ENCODE results near the gene CCDC24.
A peak's percentile ranks its signal among the peaks of the same experiment; 100 is the strongest.

CCDC24 gene

DNA sequence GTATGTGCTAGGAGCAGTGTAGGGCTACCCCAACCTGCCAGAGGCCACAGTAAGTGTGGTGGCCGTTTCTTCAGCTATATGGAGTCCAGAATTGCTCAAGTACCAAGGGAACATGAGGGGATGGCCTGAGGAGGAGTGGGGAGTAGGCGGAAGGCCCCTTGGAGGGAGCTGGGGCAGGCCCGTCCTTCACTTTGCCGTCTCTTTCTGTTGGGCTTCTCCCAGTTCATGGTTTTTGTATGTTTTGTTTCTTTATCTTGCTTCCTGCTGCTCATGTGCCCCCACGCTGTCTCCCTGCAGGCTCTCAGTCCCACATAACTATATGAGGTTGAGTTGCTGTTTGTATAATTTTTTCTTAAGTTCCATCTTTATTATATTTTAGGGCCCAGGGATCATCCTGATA lies 27.5 kb upstream of the CCDC24 start:
- no peak for DNase-seq (ENCODE audit: low read depth)

DNA sequence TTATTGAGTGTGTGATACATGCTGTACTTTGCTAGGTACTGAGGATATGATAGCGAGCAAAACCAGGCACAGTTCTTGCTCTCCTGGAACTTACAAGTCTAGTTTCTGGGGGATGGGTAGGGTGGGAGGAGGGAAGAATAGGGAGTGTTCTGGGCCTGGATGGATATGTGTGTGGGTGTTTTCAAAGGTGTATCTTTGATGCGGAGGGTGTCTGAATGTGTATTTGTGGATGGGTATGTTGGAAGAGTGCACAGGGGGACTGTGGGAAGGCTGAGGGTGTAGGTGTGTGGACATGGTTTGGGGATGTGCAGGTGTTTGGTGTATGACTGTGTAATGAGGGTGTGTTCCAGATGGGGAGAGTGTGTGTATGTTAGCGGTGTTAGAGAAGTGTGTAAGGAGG lies 26.1 kb upstream of the CCDC24 start:
- DNase-seq (ENCODE audit: low read depth), result no peak

DNA sequence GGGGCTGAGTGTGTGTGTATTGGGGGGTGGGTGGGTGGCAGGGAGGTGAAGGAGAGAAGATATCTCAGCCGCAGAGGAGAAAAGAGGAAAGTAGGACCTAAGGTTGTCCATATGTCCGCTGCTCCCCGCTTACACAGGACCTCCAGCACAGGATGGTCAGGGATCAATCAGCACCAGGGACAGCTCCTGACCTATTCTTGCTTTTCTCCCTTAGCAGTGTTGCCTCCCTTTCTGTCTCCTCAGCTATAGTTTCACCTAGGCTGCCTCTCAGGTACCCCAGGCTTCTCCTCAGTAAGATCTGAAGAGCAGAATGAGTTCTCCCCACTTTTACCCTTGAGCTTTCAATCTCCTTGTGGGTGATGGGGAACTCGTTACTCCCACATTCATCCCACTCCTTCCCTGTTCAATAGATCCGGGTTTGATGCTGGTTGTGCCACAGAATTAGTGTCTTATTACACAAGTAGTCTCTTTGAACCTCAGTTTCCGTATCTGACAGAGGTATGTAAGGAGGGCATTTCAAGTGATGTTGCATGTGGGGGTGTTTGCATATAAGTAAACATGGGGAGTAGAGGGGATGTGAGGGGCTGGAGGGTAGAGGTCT lies 23.0 kb upstream of the CCDC24 start:
- DNase-seq (ENCODE audit: low read depth), result no peak

DNA sequence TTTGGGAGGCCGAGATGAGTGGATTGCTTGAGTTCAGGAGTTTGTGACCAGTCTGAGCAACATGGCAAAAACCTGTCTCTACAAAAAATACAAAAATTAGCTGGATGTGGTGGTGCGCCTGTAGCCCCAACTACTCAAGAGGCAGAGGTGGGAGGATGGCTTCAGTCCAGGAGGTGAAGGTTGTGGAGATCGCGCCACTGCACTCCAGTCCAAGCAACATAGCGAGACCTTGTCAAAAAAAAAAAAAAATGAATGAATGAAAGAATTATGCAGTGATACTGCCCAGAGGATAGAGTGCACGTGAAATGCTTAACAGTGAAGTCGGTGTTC lies 22.0 kb upstream of the CCDC24 start:
- DNase-seq (ENCODE audit: low read depth), result no peak

- peak; percentile 96 for DNase-seq (ENCODE audit: low read depth)
Measured at GRCh38 chr1:43969746-43970466, 21.5 kb upstream of the CCDC24 start, which contains the start of gene DPH2. TSS of gene DPH2 (plus strand) at chr1:43970010. CDS start at chr1:43970176, 166 bp downstream.

DNA sequence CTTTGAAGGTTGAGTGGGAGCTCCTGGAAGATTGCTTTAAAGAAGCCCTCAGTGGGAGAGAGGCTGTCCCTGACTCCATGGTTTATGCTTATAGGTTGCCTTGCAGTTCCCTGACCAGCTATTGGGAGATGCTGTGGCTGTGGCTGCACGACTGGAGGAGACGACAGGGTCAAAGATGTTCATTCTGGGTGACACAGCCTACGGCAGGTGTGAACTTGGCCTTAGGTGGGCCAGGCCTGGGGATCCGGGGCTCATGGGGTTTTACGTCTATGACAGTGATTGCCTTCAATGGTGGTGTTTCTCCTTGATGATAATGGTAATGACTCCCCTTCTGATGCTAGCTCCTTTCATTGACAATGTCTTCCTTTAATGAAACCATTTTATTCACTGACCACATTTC lies 20.9 kb upstream of the CCDC24 start:
- DNase-seq (ENCODE audit: low read depth), result no peak

GRCh38 chr1:43970911-43971310 lies 20.5 kb upstream of the CCDC24 start:
- no peak for DNase-seq (ENCODE audit: low read depth)

DNA sequence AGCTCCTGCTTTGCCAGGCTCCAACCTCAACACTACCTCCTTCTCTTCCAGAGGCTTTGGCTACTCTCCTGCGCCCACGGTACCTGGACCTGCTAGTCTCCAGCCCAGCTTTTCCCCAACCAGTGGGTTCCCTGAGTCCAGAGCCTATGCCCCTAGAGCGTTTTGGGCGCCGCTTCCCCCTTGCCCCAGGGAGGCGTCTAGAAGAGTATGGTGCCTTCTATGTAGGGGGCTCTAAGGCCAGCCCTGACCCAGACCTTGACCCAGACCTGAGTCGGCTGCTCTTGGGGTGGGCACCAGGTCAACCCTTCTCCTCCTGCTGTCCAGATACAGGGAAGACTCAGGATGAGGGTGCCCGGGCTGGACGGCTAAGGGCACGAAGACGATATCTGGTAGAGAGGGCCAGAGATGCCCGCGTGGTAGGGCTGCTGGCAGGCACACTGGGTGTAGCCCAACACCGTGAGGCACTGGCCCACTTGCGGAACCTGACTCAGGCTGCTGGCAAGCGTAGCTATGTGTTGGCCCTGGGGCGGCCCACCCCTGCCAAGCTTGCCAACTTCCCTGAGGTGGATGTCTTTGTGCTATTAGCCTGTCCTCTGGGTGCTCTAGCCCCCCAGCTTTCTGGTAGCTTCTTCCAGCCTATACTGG lies 19.9 kb upstream of the CCDC24 start:
- DNase-seq (ENCODE audit: low read depth), result no peak

DNA sequence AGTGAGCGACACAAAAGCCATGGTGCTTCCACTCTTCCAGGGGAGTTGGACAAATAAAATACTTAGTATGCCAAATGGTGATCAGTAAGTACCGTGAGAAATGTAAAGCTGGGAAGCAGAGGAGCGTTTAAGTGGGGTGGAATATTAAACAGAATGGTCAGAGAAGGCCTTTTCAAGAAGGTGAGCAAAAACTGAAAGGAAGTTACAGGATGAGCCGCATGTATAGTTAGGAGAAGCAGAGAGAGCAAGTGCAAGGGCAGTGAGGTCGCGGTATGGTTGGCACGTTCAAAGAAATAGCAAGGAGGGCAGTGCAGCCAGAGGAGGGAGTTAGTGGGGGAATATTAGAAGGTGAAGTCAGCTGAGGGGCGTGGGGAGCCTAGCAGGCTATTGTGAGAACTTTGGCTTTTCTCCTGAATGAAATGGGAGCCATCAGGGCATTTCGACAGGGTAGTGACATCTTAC lies 17.4 kb upstream of the CCDC24 start:
- no peak for DNase-seq (ENCODE audit: low read depth)

GRCh38 chr1:43974443-43975248 lies 16.8 kb upstream of the CCDC24 start, which contains the start of gene ATP6V0B:
TSS of gene ATP6V0B (plus strand) at chr1:43974960. CDS start at chr1:43975041, 81 bp downstream.
- peak; percentile 90 for DNase-seq (ENCODE audit: low read depth)

DNA sequence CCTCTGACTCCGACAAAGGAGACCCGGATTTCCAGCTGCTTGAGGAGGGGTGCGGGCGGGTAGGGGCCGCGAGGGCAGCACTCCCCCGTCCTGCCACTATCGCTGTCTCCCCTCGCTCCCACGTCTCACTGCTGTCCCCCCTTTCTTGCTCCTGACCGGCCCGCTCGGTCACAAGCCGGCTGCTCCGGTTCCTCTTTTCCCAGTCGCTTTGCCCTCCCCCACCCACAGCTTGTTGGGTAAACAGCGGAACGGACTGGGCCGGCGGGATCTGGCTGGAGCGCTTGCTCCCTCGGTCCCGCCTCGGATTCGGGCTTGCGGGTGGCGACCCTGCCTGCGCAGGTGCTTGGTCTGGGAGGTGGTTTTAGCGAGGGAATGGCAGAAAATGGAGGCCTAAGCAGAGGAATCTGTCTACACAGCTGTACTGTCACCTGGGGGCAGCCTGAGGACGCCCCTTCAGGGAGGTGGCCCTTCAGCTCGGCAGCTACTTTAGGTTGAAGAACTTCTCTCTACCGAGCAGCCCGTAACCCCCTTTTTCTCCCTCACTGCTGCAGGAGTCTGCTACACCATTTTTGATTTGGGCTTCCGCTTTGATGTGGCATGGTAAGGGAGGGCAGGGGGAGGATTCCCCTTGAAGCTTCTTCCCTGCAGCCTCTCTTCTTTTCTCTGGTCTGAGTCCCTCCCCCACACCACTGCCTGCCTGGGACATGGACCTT lies 16.0 kb upstream of the CCDC24 start:
- DNase-seq (ENCODE audit: low read depth), result no peak

DNA sequence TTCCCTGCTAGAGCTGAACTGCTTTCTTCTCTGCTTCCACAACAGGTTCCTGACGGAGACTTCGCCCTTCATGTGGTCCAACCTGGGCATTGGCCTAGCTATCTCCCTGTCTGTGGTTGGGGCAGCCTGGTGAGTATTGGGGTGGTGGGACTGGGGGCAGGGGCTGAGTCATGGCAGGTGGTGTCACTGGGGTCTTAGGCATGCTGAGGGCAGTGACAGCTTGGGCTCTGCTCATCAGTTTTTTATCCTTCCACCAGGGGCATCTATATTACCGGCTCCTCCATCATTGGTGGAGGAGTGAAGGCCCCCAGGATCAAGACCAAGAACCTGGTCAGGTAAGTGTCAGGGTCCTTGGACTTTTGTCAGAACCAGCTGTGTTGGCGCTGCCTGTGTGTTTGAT lies 15.4 kb upstream of the CCDC24 start:
- no peak for DNase-seq (ENCODE audit: low read depth)

DNA sequence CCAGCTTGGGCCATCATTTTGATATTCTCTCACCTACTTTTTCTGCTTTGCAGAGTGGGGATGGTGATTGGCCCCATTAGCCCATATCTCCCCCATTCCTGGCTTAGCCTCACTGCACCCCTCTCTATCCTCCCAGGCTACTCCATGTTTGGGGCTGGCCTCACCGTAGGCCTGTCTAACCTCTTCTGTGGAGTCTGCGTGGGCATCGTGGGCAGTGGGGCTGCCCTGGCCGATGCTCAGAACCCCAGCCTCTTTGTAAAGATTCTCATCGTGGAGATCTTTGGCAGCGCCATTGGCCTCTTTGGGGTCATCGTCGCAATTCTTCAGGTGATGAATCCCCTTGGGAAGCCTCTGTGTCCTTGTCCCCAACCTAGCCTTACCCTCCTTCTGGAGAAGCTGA lies 14.5 kb upstream of the CCDC24 start:
- no peak for DNase-seq (ENCODE audit: low read depth)

DNA sequence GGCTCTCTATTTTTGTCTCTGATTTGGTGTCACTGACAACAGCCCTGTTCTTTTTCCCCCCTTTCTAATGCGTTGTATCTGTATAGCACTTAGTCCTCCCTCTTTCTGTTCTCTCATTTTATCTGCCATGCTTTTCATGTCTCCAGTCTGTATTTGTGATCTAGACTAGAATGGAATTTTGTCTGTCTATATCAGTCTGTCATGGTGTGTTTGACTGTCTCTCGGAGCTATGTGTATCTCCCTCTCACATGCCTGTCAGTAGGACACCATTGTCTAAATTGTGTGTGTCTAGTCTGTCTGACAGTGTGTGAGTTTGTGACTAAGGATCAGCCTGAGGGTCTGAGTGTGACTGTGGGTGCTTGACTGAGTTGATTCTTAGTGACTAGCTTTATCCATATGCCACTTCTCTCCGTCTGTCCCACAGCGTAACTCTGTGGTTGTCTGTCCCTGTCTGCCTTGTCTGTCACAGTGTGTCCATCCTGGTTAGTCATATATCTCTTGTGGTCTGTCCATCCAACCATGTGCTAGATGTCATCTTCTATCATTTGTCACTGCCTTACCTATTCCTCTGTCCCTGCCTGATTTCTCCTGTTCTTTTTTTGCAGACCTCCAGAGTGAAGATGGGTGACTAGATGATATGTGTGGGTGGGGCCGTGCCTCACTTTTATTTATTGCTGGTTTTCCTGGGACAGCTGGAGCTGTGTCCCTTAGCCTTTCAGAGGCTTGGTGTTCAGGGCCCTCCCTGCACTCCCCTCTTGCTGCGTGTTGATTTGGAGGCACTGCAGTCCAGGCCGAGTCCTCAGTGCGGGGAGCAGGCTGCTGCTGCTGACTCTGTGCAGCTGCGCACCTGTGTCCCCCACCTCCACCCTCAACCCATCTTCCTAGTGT lies 13.8 kb upstream of the CCDC24 start:
- no peak for DNase-seq (ENCODE audit: low read depth)

DNA sequence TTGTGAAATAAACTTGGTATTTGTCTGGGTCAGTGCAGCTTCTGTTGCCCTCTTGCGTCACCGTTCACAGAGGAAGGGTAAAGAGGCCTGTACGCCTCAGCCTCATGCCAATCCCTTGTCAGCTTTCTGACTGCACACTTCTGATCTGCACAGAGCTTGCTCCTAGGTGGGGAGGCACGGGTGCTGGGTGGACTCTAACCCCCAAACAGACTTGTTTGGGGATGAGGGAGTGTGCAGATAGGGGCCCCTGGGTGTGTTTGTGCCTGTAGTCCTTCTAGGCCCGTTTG lies 13.2 kb upstream of the CCDC24 start:
- DNase-seq (ENCODE audit: low read depth), result no peak

DNA sequence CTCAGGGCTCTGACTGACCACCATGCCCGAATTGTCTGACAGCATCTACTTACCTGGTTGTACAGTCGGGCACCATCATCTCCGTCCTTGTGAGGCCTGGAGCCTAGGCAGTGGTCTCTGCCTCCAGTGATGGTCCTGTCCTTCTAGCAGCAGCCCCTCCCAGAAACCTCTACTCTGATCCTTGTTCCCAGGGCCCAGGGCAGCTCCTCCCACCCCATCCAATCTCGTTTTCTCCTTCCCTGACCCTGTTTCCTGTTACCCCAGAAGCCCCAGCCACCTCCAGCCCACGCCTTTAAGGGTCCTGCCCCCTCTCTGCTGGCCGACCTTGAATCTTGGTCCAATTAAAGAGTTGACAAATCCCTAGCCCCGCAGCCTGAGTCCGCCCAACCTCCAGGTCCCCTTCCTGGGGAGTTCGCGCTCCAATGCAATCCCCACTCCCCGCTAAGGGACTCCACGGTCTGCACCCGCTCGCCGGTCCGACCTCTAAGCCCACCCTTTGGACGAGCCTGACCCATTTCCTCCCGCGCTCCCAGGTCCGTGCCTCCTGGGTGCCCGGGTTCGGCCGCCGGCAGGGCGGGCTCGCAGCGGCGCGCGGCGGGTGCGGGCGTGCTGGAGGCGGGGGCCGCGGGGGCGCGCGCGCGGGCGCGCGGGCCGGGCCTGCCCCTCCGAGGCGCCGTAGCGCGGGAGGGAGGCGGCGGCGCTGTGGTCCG lies 12.7 kb upstream of the CCDC24 start, which contains the start of gene B4GALT2:
B4GALT2 (plus strand) TSS at position 660 of the 710 bp plus-strand sequence. CDS start 1,951 bp downstream, outside the sequence.
- no peak for DNase-seq (ENCODE audit: low read depth)

DNA sequence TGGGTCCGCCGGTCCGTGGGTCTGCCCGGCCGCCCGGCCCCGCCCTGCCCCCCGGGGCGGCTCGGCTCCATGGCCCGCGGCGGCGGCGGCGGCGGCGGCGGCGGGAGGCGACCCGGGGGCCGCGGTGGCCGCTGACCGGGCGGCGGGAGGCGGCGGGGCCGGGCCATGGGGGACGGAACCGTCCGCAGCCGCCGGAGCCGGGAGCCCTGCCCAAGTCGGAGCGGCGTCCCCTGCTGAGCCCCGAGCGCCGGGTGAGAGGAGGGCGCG lies 12.2 kb upstream of the CCDC24 start:
- no peak for DNase-seq (ENCODE audit: low read depth)

- no peak for DNase-seq (ENCODE audit: low read depth)
Measured at GRCh38 chr1:43979528-43980254, 11.7 kb upstream of the CCDC24 start.

- no peak for DNase-seq (ENCODE audit: low read depth)
Measured at GRCh38 chr1:43980255-43981134, 10.9 kb upstream of the CCDC24 start.

All from activated gamma-delta T cell treated with anti-CD3 and anti-CD28 coated beads, Interleukin-2, amount 50 U/mL, for 16 hours (primary cell).